Mucosa of descending colon (tissue), 3 donors: ENCODE data around the gene NOVA2. TPM values are rescaled to one million over a fixed set of nuclear protein-coding genes. Genes with fewer than 3 reads are reported as not detected.

ENCODE experiments used
- ATAC-seq: fragments of 200-7000 bp; cut with Tn5 transposase; one replicate; pipeline ENCODE4 v1.9.1; 2020; ENCODE audit warnings: mild to moderate bottlenecking, moderate library complexity
- DNase-seq, 3 donors: peaks; one replicate each; pipeline ENCODE4 v3.0.0-alpha.2; 2020
- H3K36me3 ChIP-seq: fragments of 200-600 bp; one replicate; pipeline ENCODE4 v1.8.0; 2021; ENCODE audit warnings: low read depth, mild to moderate bottlenecking
- H3K4me1 ChIP-seq: fragments of 200-600 bp; one replicate; pipeline ENCODE4 v1.8.0; 2021; ENCODE audit warnings: low read depth, mild to moderate bottlenecking
- H3K4me3 ChIP-seq: fragments of 200-600 bp; one replicate; pipeline ENCODE4 v1.8.0; 2021; ENCODE audit warnings: mild to moderate bottlenecking
- H3K9me3 ChIP-seq: fragments of 200-600 bp; one replicate; pipeline ENCODE4 v1.8.0; 2021; ENCODE audit warnings: mild to moderate bottlenecking
- CTCF ChIP-seq: fragments of 200-600 bp; IDR thresholded peaks from one replicate; pipeline ENCODE4 v1.8.0; 2022; ENCODE audit warnings: antibody characterized with exemption, mild to moderate bottlenecking
- intact Hi-C, 2 donors: fragments of 100-400 bp; cut with DNase I in 1 of 2; cut with micrococcal nuclease in 1 of 2; formaldehyde crosslinking; loops; one replicate each; pipeline versions ENCODE4 v1.11.0 to v1.11.1; 2022; cut with DNase I, micrococcal nuclease
- total RNA-seq, 3 donors: library from RNA; stranded (reverse); fragmentation: NEBNext Ultra II Directional in 2 of 3; extraction: Animal tissue kit (Norgen Biotek cat#: 25700) in 2 of 3; gene quantifications; one replicate each; pipeline versions ENCODE4 v1.2.1 to v1.2.4, GENCODE V29; 2021 to 2023
- donor health status: DM: no; HTN: no; CAD: no; lungs with moderate emphysema.
- donor health status: DM: no; HTN: no; CAD: no.
- donor health status: DM: no; HTN: yes; CAD: no.

Gene NOVA2
- total RNA-seq, 3 donors from 2014 or later = 0.55 to 3.0 (median 1.3) TPM

- H3K4me3 ChIP-seq = no peak overlapping the region
- intact Hi-C loops = no loop called here
- TF ChIP-seq CTCF = no peak
- H3K4me1 ChIP-seq = peaks cover 3% of the 10 kb centered on the region
- DNase-seq (peak; percentile 88 to 97 (median 89)), ATAC-seq (peak; percentile 99)
- no peaks in the 10 kb centered on the region for H3K36me3 ChIP-seq
- no peaks in the 10 kb centered on the region for H3K9me3 ChIP-seq
Observed at GRCh38 chr19:45927565-45928261, 46.0 kb downstream of the NOVA2 start.

GRCh38 chr19:45924891-45925447 is 48.7 kb downstream of the NOVA2 start:
- peaks cover 3% of the 10 kb centered on the region for H3K4me1 ChIP-seq
- intact Hi-C loops = no loop called here
- TF ChIP-seq CTCF = no peak
- H3K4me3 ChIP-seq = no peak overlapping the region
- ATAC-seq = peak; percentile 57
- no peaks in the 10 kb centered on the region for H3K9me3 ChIP-seq
- H3K36me3 ChIP-seq = no peaks in the 10 kb centered on the region
- no peak for DNase-seq

GRCh38 chr19:45922281-45922680 is 51.4 kb downstream of the NOVA2 start:
- ATAC-seq (no peak), DNase-seq (no peak)
- TF ChIP-seq CTCF = no peak
- intact Hi-C loops = no loop called here
- Histone ChIP-seq H3K36me3 (no peaks in the 10 kb centered on the region), H3K9me3 (no peaks in the 10 kb centered on the region), H3K4me3 (no peak overlapping the region), H3K4me1 (no peaks in the 10 kb centered on the region)

GRCh38 chr19:45920458-45920857 is 53.2 kb downstream of the NOVA2 start:
- intact Hi-C loops = no loop called here
- Histone ChIP-seq H3K36me3 (no peaks in the 10 kb centered on the region), H3K4me3 (no peak overlapping the region), H3K4me1 (no peaks in the 10 kb centered on the region), H3K9me3 (no peaks in the 10 kb centered on the region)
- DNase-seq (peak in 1 of 3 donors; percentile 9), ATAC-seq (no peak)
- TF ChIP-seq CTCF = no peak

- Histone ChIP-seq H3K4me3 (no peak overlapping the region), H3K9me3 (no peaks in the 10 kb centered on the region), H3K4me1 (no peaks in the 10 kb centered on the region), H3K36me3 (no peaks in the 10 kb centered on the region)
- intact Hi-C loops = no loop called here
- peak in 1 of 3 donors; percentile 8 for DNase-seq
- no peak for TF ChIP-seq CTCF
- ATAC-seq = no peak
Observed at GRCh38 chr19:45919678-45920077, 54.0 kb downstream of the NOVA2 start.
